Smooth muscle cell (in vitro differentiated cells): ENCODE data around the gene RNF224. TPM values are rescaled to one million over a fixed set of nuclear protein-coding genes. Genes with fewer than 3 reads are reported as not detected.

Experiments
- DNase-seq: peaks from one replicate; lab custom pipeline; 2025; ENCODE audit not compliant: unreplicated experiment; lab: John Stamatoyannopoulos, UW
- H2AFZ ChIP-seq: fragments of 200-600 bp; sonication (generic); 2 replicates; pipeline ENCODE4 v1.6.0; 2016; ENCODE audit warnings: antibody characterized with exemption, low read depth, mild to moderate bottlenecking
- H3F3A ChIP-seq: fragments of 200-600 bp; sonication (generic); 2 replicates; pipeline ENCODE4 v1.6.0; 2017; ENCODE audit warnings: antibody characterized with exemption, low read depth
- H3K27ac ChIP-seq: fragments of 200-600 bp; sonication (generic); 2 replicates; pipeline ENCODE4 v1.5.1; 2016; ENCODE audit warnings: low read depth, mild to moderate bottlenecking
- H3K27me3 ChIP-seq: fragments of 200-600 bp; sonication (generic); 2 replicates; pipeline ENCODE4 v1.6.1; 2016; ENCODE audit warnings: low read depth, mild to moderate bottlenecking
- H3K36me3 ChIP-seq: fragments of 200-600 bp; sonication (generic); 2 replicates; pipeline ENCODE4 v1.5.1; 2016; ENCODE audit warnings: low read depth
- H3K4me1 ChIP-seq: fragments of 200-600 bp; sonication (generic); 2 replicates; pipeline ENCODE4 v1.5.1; 2016; ENCODE audit warnings: low read depth
- H3K4me2 ChIP-seq: fragments of 200-600 bp; sonication (generic); 2 replicates; pipeline ENCODE4 v1.6.0; 2016; ENCODE audit warnings: mild to moderate bottlenecking
- H3K4me3 ChIP-seq: fragments of 200-600 bp; sonication (generic); 2 replicates; pipeline ENCODE4 v1.5.1; 2016; ENCODE audit warnings: mild to moderate bottlenecking
- H3K79me2 ChIP-seq: fragments of 200-600 bp; sonication (generic); 2 replicates; pipeline ENCODE4 v1.6.0; 2016; ENCODE audit warnings: low read depth, mild to moderate bottlenecking
- H3K9ac ChIP-seq: fragments of 200-600 bp; sonication (generic); 2 replicates; pipeline ENCODE4 v1.6.0; 2016; ENCODE audit warnings: low read depth
- H3K9me3 ChIP-seq: fragments of 200-600 bp; sonication (generic); replicated peaks from 2 replicates; pipeline ENCODE4 v1.5.1; 2016; ENCODE audit warnings: low read depth
- H4K20me1 ChIP-seq: fragments of 200-600 bp; sonication (generic); 2 replicates; pipeline ENCODE4 v1.6.0; 2016; ENCODE audit warnings: low read depth
- CTCF ChIP-seq: fragments of 200-600 bp; sonication (generic); IDR thresholded peaks from 2 replicates; pipeline ENCODE4 v1.5.1; 2017; ENCODE audit warnings: borderline replicate concordance, mild to moderate bottlenecking, antibody characterized with exemption; ENCODE audit not compliant: insufficient read depth, poor library complexity, severe bottlenecking
- WGBS: methylation state at CpG from one replicate; pipeline ENCODE4 v1.1.7; 2016; ENCODE audit warnings: low lambda C conversion rate; 5-methylcytosine and 5-hydroxymethylcytosine counted together
- polyA plus RNA-seq: library from polyadenylated mRNA; unstranded; fragments of >200 nt; fragmentation: Nextera tagmentation; extraction: Ambion mirVana; gene quantifications from 2 replicates; pipeline ENCODE4 v1.2.1, GENCODE V29; 2016
- total RNA-seq: library from RNA; depleted of rRNA; stranded (reverse); fragments of >200 nt; gene quantifications from 2 replicates; pipeline ENCODE4 v1.2.3, GENCODE V29; 2014

The RNF224 gene
- not detected in 2 replicates for total RNA-seq
- not detected in 2 replicates for polyA plus RNA-seq

DNA sequence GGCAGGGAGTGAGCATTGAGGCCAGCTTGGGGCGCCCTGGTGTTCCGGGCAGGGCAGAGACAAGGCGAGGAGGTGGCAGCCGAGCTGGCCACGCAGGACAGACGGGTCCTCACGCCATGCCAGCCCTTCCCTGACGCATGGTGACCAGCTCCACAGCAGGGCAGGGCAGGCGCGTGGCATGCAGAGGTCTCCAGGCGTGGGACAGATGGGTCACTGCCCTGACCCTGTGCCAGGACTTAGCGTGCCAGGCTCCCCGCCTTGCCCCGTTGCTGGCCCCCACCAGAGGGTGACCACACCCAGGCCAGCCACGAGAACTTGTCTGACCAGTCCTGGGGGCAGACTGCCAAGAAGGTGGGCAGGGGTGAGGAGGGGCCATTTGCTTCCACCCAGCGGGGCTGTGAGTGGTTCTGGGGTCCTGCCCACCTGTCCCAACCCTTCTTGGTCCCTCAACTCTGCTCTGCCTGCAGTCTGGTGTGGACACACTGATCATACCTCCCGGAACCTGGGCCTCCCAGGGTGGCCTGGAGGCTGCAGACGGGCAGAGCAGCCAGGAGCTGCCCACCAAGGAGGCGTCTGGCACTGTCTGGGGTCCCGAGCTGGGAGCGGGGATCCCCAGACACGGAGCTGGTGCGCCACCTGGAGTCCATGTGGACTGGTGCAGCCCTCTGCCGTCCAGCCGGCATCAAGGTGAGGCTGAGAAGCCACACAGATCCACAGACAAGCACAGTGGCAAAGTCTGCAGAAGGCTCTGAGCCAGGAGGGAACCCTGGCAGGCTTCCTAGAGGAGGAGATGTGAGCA, at the start of gene RNF224:
RNF224 (plus strand) TSS at position 449 of the 799 bp plus-strand sequence. CDS start 834 bp downstream, outside the sequence.
- peaks cover 8% of the 10 kb centered on the region for H3K4me1 ChIP-seq
- H3K36me3 ChIP-seq: no peaks in the 10 kb centered on the region
- no peak within 1 kb of the TSS for H2AFZ ChIP-seq
- H3K79me2 ChIP-seq: no peaks in the 10 kb centered on the region
- no peaks in the 10 kb centered on the region for H3K9me3 ChIP-seq
- peak within 1 kb of the TSS; percentile 52 for H3K27ac ChIP-seq
- peak; percentile 79 for TF ChIP-seq CTCF
- H3K27me3 ChIP-seq: no peaks in the 10 kb centered on the region
- H3K4me3 ChIP-seq: no peak within 1 kb of the TSS
- no peaks in the 10 kb centered on the region for H4K20me1 ChIP-seq
- 58% methylated on average over 24 of the region's 25 CpGs for WGBS
- no peaks in the 10 kb centered on the region for H3F3A ChIP-seq
- DNase-seq: peak; percentile 17
- H3K4me2 ChIP-seq: no peak within 1 kb of the TSS
- no peak within 1 kb of the TSS for H3K9ac ChIP-seq

DNA sequence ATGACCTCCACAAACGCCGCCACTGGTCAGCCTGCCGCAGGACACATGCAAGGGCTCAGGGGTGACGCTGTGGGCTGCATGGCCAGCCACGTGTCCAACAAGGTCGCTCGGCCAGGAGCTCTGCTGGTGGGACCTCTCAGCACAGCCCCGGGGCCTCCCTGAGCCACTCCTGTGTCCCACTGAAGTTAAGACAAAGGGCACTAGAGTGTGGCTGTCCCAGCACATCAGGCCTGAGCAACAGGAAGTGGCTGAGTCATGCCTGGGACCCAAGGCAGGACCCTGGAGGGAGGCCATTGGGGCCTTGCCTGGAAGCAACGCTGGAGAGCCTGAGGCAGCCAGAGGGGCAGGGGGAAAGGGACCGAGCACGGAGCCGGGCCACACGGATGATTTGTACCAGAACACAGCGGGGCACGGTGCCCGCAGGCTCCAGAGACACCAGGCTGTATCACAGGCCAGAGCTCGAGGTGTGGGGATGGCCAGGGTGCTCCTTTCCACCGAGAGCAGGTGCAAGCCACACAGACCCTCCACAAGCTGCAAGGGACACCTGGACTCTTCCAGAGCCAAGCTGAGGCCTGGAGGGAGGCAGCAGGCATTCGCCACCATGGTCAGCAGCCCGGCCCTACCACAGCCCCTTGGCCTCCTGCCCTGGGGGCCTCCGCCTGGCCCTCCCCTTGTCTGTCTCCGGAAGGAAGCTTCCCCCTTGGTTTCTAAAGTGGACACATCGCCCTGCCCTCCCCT, 48.9 kb upstream of the RNF224 start:
- Histone ChIP-seq H2AFZ (no peak overlapping the region), H3K27me3 (no peaks in the 10 kb centered on the region), H3K4me3 (no peak overlapping the region), H3K4me2 (no peak overlapping the region), H3K9ac (no peak overlapping the region), H3K79me2 (no peaks in the 10 kb centered on the region), H4K20me1 (no peaks in the 10 kb centered on the region), H3F3A (no peaks in the 10 kb centered on the region), H3K9me3 (no peaks in the 10 kb centered on the region), H3K4me1 (no peaks in the 10 kb centered on the region), H3K27ac (no peak overlapping the region), H3K36me3 (no peaks in the 10 kb centered on the region)
- 94% methylated on average over 23 of the region's 23 CpGs for WGBS
- no peak for TF ChIP-seq CTCF
- no peak for DNase-seq

DNA sequence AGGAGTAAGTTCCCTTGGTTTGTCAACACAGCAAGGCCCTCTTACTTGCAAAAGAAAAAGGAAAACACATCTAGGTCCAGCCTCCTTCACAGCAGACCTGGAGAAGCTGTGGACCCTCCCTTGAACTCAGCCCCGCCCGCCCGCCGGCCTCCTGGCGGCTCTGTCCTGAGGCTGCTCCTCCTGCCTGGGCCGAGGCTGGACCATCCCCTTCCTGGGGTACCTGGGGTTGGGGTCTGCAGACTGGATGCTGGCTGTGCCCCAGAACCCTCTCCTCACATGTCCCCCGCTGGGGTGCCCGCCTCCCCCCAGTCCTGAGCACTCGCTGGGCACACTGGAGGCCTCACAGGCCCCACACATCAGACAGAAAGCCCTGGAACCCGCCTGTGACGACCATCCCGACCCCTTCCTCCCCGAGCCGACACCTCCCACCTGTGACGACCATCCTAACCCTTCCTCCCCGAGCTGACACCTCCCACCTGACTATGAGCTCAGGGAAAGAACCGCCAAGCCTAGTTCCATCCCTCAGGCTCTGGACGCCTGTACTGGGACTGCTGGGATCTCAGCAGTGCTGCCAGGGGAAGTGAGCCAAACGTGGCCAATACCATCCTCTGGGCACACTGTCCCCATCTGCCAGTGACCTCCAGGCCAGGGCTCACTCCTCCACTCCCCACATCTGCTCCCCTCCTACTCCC, 48.2 kb upstream of the RNF224 start:
- Histone ChIP-seq H3K9me3 (no peaks in the 10 kb centered on the region), H3K4me1 (no peaks in the 10 kb centered on the region), H3K27ac (no peak overlapping the region), H3K4me2 (no peak overlapping the region), H2AFZ (no peak overlapping the region), H3K79me2 (no peaks in the 10 kb centered on the region), H3K36me3 (no peaks in the 10 kb centered on the region), H3F3A (no peaks in the 10 kb centered on the region), H3K27me3 (no peaks in the 10 kb centered on the region), H3K4me3 (no peak overlapping the region), H3K9ac (no peak overlapping the region), H4K20me1 (no peaks in the 10 kb centered on the region)
- no peak for TF ChIP-seq CTCF
- 95% methylated on average over 19 of the region's 19 CpGs for WGBS
- no peak for DNase-seq
